Natural killer cell (primary cell): ENCODE measurements around the gene LMOD2. TPM values are rescaled to one million over a fixed set of nuclear protein-coding genes. Genes with fewer than 3 reads are reported as not detected.

ENCODE experiments used
- ATAC-seq, 3 donors: fragments of 150-1000 bp in 2 of 3; fragments of 200-7000 bp in 1 of 3; cut with Tn5 transposase; 1 replicate in 1 of 3; 2 replicates in 2 of 3; pipeline ENCODE4 v1.10.0; 2021; ENCODE audit warnings: mild to moderate bottlenecking in 2 of 3, moderate library complexity in 2 of 3
- DNase-seq, 2 donors: peaks; one replicate each; pipeline versions ENCODE4 v3.0.0 to v3.0.0-alpha.2; 2013 to 2021; ENCODE audit warnings: mixed read lengths in 1 of 2
- H3K27ac ChIP-seq: one replicate; pipeline ENCODE4 v1.5.1; 2013; ENCODE audit warnings: mild to moderate bottlenecking, low read length
- H3K27me3 ChIP-seq: one replicate; pipeline ENCODE4 v1.6.1; 2013; ENCODE audit warnings: low read length; ENCODE audit not compliant: control insufficient read depth, insufficient read depth
- H3K36me3 ChIP-seq: one replicate; pipeline ENCODE4 v1.6.1; 2013; ENCODE audit warnings: low read length; ENCODE audit not compliant: control insufficient read depth, insufficient read depth
- H3K4me1 ChIP-seq: one replicate; pipeline ENCODE4 v1.6.1; 2013; ENCODE audit warnings: low read length; ENCODE audit not compliant: control insufficient read depth, insufficient read depth
- H3K4me3 ChIP-seq: one replicate; pipeline ENCODE4 v1.5.1; 2013; ENCODE audit warnings: low read length
- H3K9me3 ChIP-seq: one replicate; pipeline ENCODE4 v1.6.1; 2013; ENCODE audit warnings: low read length; ENCODE audit not compliant: control insufficient read depth, insufficient read depth
- H3K27ac Mint-ChIP-seq, 2 donors: one replicate each; pipeline ENCODE4 v1.8.0; 2022; ENCODE audit warnings: mild to moderate bottlenecking in 2 of 2, mixed read lengths in 2 of 2, moderate library complexity in 1 of 2
- H3K27me3 Mint-ChIP-seq, 2 donors: one replicate each; pipeline ENCODE4 v1.8.0; 2022; ENCODE audit warnings: low read depth in 2 of 2, mixed read lengths in 2 of 2
- H3K36me3 Mint-ChIP-seq: one replicate; pipeline ENCODE4 v1.8.0; 2022; ENCODE audit warnings: mixed read lengths
- H3K4me1 Mint-ChIP-seq, 2 donors: one replicate each; pipeline ENCODE4 v1.8.0; 2022; ENCODE audit warnings: mixed read lengths in 2 of 2
- H3K4me3 Mint-ChIP-seq: one replicate; pipeline ENCODE4 v1.8.0; 2022; ENCODE audit warnings: mild to moderate bottlenecking, moderate library complexity, mixed read lengths
- H3K9me3 Mint-ChIP-seq, 2 donors: one replicate each; pipeline ENCODE4 v1.8.0; 2022; ENCODE audit warnings: mixed read lengths in 2 of 2
- WGBS: methylation state at CpG from one replicate; pipeline ENCODE4 v1.1.7; 2013; ENCODE audit warnings: missing lambda C conversion rate; ENCODE audit not compliant: insufficient coverage; 5-methylcytosine and 5-hydroxymethylcytosine counted together
- intact Hi-C: fragments of 100-400 bp; cut with micrococcal nuclease; formaldehyde crosslinking; loops from one replicate; pipeline ENCODE4 v1.14.2; 2022
- total RNA-seq, 4 donors: library from RNA; stranded (reverse); fragments of 120-200 nt in 1 of 4; gene quantifications; one replicate each; pipeline versions ENCODE4 v1.2.3 to v1.2.4, GENCODE V29; 2013 to 2022
- TF ChIP-seq, protein P1 (sequence below): fragments of 200-600 bp; IDR thresholded peaks from one replicate; pipeline ENCODE4 v1.8.0; 2022; ENCODE audit warnings: antibody characterized with exemption

The LMOD2 gene
- total RNA-seq, 3 donors from 2014 or later (not counting 1 experiment from before 2014, with no cell fraction given): not detected

DNA sequence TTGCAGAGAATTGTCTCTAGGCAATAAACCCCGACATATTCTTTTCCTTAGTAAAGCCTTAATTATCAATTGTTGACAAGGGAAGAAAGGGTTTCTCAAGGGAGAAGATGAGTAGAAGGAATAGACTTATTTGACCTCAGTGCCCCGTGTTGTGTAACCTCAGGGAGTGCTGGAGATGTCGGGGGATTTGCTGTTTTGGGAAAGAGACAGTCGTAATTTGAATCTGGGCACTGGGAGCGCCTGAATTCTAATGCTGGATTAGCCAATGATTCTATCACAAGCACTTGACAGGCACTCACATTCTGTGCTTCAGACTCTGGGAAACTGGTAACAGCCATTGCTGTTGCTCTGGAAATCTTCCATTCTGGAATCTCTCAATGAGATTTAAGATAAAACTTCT, 13.8 kb upstream of the LMOD2 start:
- Mint-ChIP-seq H3K27me3 (peaks cover 22 to 54% of the 10 kb centered on the region in 2 donors), H3K4me3 (no peak overlapping the region), H3K36me3 (no peaks in the 10 kb centered on the region), H3K9me3 (no peaks in the 10 kb centered on the region), H3K27ac (no peak overlapping the region), H3K4me1 (no peaks in the 10 kb centered on the region)
- no peak overlapping the region for H3K4me3 ChIP-seq
- TF ChIP-seq, protein P1, sequence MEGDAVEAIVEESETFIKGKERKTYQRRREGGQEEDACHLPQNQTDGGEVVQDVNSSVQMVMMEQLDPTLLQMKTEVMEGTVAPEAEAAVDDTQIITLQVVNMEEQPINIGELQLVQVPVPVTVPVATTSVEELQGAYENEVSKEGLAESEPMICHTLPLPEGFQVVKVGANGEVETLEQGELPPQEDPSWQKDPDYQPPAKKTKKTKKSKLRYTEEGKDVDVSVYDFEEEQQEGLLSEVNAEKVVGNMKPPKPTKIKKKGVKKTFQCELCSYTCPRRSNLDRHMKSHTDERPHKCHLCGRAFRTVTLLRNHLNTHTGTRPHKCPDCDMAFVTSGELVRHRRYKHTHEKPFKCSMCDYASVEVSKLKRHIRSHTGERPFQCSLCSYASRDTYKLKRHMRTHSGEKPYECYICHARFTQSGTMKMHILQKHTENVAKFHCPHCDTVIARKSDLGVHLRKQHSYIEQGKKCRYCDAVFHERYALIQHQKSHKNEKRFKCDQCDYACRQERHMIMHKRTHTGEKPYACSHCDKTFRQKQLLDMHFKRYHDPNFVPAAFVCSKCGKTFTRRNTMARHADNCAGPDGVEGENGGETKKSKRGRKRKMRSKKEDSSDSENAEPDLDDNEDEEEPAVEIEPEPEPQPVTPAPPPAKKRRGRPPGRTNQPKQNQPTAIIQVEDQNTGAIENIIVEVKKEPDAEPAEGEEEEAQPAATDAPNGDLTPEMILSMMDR: no peak
- no peak overlapping the region for H3K27ac ChIP-seq
- no peaks in the 10 kb centered on the region for H3K9me3 ChIP-seq
- no peaks in the 10 kb centered on the region for H3K4me1 ChIP-seq
- intact Hi-C loops: no loop called here
- 81% methylated on average over 4 of the region's 5 CpGs for WGBS
- DNase-seq: no peak
- no peaks in the 10 kb centered on the region for H3K36me3 ChIP-seq
- H3K27me3 ChIP-seq: peaks cover 2% of the 10 kb centered on the region
- ATAC-seq: no peak

DNA sequence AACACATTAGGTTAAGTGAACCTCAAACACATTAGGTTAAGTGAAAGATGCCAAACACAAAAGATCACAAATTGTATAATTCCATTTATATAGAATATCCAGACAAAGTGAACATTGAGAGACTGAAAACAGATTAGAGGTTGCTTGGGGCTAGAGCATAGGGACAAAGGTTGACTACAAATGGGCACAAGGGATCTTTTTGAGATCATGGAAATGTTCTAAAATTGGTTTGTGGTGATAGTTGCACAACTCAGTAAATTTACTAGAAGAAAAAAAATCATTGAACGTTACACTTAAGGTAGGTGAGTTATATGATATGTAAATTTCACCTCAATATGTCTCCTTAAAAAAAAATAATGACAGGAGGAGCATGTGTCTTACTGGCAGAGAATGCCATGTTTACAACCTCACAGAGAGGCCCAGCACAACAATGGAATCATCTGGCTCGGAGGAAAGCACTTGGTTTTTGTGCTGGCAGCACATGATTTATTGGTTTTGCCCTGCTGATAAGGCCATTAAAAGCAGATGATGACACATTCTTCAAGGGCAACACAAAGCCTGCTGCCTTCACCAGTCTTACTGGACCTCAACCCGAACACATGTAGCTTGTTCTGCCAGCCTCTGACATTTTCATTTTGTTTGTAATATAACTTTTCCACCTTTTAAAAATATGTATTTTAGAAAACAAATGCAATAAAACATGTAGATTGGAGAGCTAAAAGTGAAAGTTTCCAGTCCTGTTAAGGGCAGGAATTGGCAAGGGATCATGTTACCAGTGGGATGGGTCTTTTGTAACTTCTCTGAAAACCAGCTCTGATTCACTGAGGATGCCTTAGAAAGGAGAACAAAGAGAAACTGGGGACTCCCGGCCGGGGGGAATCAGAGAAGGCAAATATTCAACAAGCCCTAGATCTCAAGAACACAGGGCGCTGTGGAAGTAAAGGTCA, 11.9 kb upstream of the LMOD2 start:
- no peaks in the 10 kb centered on the region for H3K4me1 Mint-ChIP-seq
- H3K9me3 Mint-ChIP-seq: no peaks in the 10 kb centered on the region
- no peak overlapping the region for H3K4me3 Mint-ChIP-seq
- H3K27me3 Mint-ChIP-seq: peaks cover 15 to 37% of the 10 kb centered on the region in 2 donors
- ATAC-seq: no peak
- Histone ChIP-seq H3K36me3 (no peaks in the 10 kb centered on the region), H3K4me3 (no peak overlapping the region), H3K27ac (no peak overlapping the region), H3K9me3 (no peaks in the 10 kb centered on the region), H3K27me3 (no peaks in the 10 kb centered on the region), H3K4me1 (no peaks in the 10 kb centered on the region)
- H3K36me3 Mint-ChIP-seq: no peaks in the 10 kb centered on the region
- TF ChIP-seq, protein P1: no peak
- WGBS: 49% methylated on average over 4 of the region's 6 CpGs
- DNase-seq: no peak
- no peak overlapping the region for H3K27ac Mint-ChIP-seq
- intact Hi-C loops: no loop called here

DNA sequence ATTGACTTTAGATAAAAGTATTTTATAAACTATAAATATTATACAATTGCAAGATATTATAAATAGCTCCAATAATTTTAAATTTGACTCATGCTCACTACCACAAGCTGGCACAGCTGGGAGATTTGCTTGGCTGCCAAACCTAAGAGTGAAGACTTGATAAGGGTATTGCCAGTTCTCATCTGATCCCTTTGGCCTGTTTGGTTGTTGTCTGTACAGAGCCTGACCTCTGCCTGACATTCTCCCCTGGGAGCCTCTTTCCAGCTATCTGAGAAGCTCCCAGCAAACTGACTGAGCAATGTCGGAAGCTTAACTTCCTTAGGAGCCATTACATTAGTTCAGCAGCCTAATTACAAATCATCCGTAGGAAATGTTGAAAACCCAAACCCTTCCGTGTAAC, 10.2 kb upstream of the LMOD2 start:
- ATAC-seq: no peak
- TF ChIP-seq, protein P1: no peak
- H3K9me3 ChIP-seq: no peaks in the 10 kb centered on the region
- H3K27ac ChIP-seq: no peak overlapping the region
- WGBS: 83% methylated on average over 3 of the region's 3 CpGs
- H3K27me3 ChIP-seq: no peaks in the 10 kb centered on the region
- H3K9me3 Mint-ChIP-seq: no peaks in the 10 kb centered on the region
- DNase-seq: no peak
- no peak overlapping the region for H3K27ac Mint-ChIP-seq
- no peaks in the 10 kb centered on the region for H3K4me1 ChIP-seq
- no peak overlapping the region for H3K4me3 ChIP-seq
- H3K36me3 Mint-ChIP-seq: no peaks in the 10 kb centered on the region
- no peak overlapping the region for H3K4me3 Mint-ChIP-seq
- no peaks in the 10 kb centered on the region for H3K36me3 ChIP-seq
- no peaks in the 10 kb centered on the region for H3K4me1 Mint-ChIP-seq
- intact Hi-C loops: no loop called here
- peaks cover 13 to 40% of the 10 kb centered on the region in 2 donors for H3K27me3 Mint-ChIP-seq
